Trophoblast cell (in vitro differentiated cells and primary cell): ENCODE measurements around the gene CLDN5.

Source experiments
- DNase-seq, 2 donors: peaks; one replicate each; pipeline ENCODE4 v3.0.0-alpha.2; 2016
- H2AFZ ChIP-seq: 2 replicates; pipeline ENCODE4 v1.6.1; 2013; ENCODE audit warnings: low read length, moderate library complexity, mild to moderate bottlenecking; ENCODE audit not compliant: insufficient read depth, poor library complexity
- H2AK5ac ChIP-seq: 2 replicates; pipeline ENCODE4 v1.6.1; 2013; ENCODE audit warnings: mild to moderate bottlenecking, low read length
- H2BK120ac ChIP-seq: 2 replicates; pipeline ENCODE4 v1.6.1; 2013; ENCODE audit warnings: low read length, mild to moderate bottlenecking, moderate library complexity; ENCODE audit not compliant: insufficient read depth, poor library complexity
- H2BK12ac ChIP-seq: 2 replicates; pipeline ENCODE4 v1.6.1; 2013; ENCODE audit warnings: mild to moderate bottlenecking, low read length, moderate library complexity
- H2BK5ac ChIP-seq: 2 replicates; pipeline ENCODE4 v1.6.1; 2013; ENCODE audit warnings: low read length, low read depth, moderate library complexity, mild to moderate bottlenecking; ENCODE audit not compliant: poor library complexity
- H3K14ac ChIP-seq: 2 replicates; pipeline ENCODE4 v1.6.1; 2013; ENCODE audit warnings: mild to moderate bottlenecking, low read length
- H3K18ac ChIP-seq: 2 replicates; pipeline ENCODE4 v1.6.1; 2013; ENCODE audit warnings: mild to moderate bottlenecking, low read length
- H3K23ac ChIP-seq: 2 replicates; pipeline ENCODE4 v1.6.1; 2013; ENCODE audit warnings: low read length
- H3K27ac ChIP-seq: 2 replicates; pipeline ENCODE4 v1.5.1; 2013; ENCODE audit warnings: low read depth, mild to moderate bottlenecking, inconsistent platforms, low read length, moderate library complexity
- H3K27me3 ChIP-seq: 2 replicates; pipeline ENCODE4 v1.6.1; 2013; ENCODE audit warnings: inconsistent platforms, mild to moderate bottlenecking, low read length, moderate library complexity; ENCODE audit not compliant: insufficient read depth
- H3K36me3 ChIP-seq, 2 experiments: 1 replicate in 1 of 2; 2 replicates in 1 of 2; pipeline ENCODE4 v1.6.1; 2013; ENCODE audit warnings: low read length in 2 of 2, mild to moderate bottlenecking in 2 of 2, moderate library complexity in 1 of 2; ENCODE audit not compliant: insufficient read depth in 2 of 2, control insufficient read depth in 1 of 2
- H3K4ac ChIP-seq: 2 replicates; pipeline ENCODE4 v1.6.1; 2013; ENCODE audit warnings: low read depth, mild to moderate bottlenecking, low read length, moderate library complexity
- H3K4me1 ChIP-seq, 2 experiments: 1 replicate in 1 of 2; 2 replicates in 1 of 2; pipeline ENCODE4 v1.6.1; 2013; ENCODE audit warnings: low read length in 2 of 2, mild to moderate bottlenecking in 2 of 2, moderate library complexity in 1 of 2; ENCODE audit not compliant: insufficient read depth in 2 of 2, control insufficient read depth in 1 of 2
- H3K4me2 ChIP-seq: 2 replicates; pipeline ENCODE4 v1.6.1; 2013; ENCODE audit warnings: inconsistent platforms, mild to moderate bottlenecking, low read length, moderate library complexity
- H3K4me3 ChIP-seq: 2 replicates; pipeline ENCODE4 v1.5.1; 2013; ENCODE audit warnings: mild to moderate bottlenecking, low read depth, low read length, inconsistent platforms
- H3K79me1 ChIP-seq: one replicate; pipeline ENCODE4 v1.6.1; 2013; ENCODE audit warnings: low read length
- H3K79me2 ChIP-seq: 2 replicates; pipeline ENCODE4 v1.6.1; 2013; ENCODE audit warnings: low read length, mild to moderate bottlenecking; ENCODE audit not compliant: control insufficient read depth, insufficient read depth, poor library complexity
- H3K9ac ChIP-seq: 2 replicates; pipeline ENCODE4 v1.6.1; 2013; ENCODE audit warnings: mild to moderate bottlenecking, low read length
- H3K9me3 ChIP-seq: 2 replicates; pipeline ENCODE4 v1.6.1; 2013; ENCODE audit warnings: low read depth, mild to moderate bottlenecking, control low read depth, inconsistent platforms, low read length; ENCODE audit not compliant: insufficient read depth
- H4K12ac ChIP-seq: 2 replicates; pipeline ENCODE4 v1.6.1; 2013; ENCODE audit warnings: low read depth, mild to moderate bottlenecking, low read length, moderate library complexity
- H4K8ac ChIP-seq: 2 replicates; pipeline ENCODE4 v1.6.1; 2013; ENCODE audit warnings: low read depth, mild to moderate bottlenecking, low read length, moderate library complexity
- H4K91ac ChIP-seq: one replicate; pipeline ENCODE4 v1.6.1; 2013; ENCODE audit warnings: low read depth, mild to moderate bottlenecking, low read length, moderate library complexity
- WGBS: extraction: QIAGEN DNeasy Blood & Tissue Kit; methylation state at CpG from one replicate; pipeline ENCODE4 v1.1.7; 2013; ENCODE audit warnings: missing lambda C conversion rate; ENCODE audit not compliant: insufficient read length, insufficient coverage; ENCODE audit errors: extremely low coverage; 5-methylcytosine and 5-hydroxymethylcytosine counted together

The CLDN5 gene

DNA sequence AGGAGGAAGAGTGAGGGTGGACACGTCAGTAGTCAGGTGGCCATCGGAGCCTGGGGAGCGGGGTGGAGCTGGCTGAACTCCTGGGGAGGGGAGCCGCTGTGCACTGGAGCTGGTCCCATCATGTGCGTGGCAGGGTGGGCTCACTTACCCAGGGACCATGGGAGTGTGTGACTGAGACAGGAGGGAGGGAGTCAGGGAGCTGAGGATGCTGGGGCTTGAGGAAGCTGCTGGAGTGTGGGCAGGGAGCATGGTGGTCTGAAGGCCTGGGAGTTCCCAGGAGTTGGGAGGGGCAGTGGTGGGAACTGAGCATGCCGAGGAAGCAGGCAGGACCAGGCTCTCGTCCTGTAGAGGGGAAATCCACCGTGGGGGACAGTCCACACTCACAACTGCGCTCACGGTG is 18.0 kb downstream of the CLDN5 start:
- Histone ChIP-seq H3K23ac (no peak overlapping the region), H2AK5ac (no peak overlapping the region), H3K14ac (no peak overlapping the region), H3K9me3 (no peaks in the 10 kb centered on the region), H3K4me3 (no peak overlapping the region), H3K4me2 (no peak overlapping the region), H3K27me3 (no peaks in the 10 kb centered on the region), H3K27ac (no peak overlapping the region), H4K12ac (no peak overlapping the region), H2BK12ac (no peak overlapping the region), H3K79me2 (no peaks in the 10 kb centered on the region), H3K18ac (no peak overlapping the region), H4K91ac (no peak overlapping the region), H3K4me1 (no peaks in the 10 kb centered on the region), H3K79me1 (no peaks in the 10 kb centered on the region), H3K36me3 (peaks cover 21 to 34% of the 10 kb centered on the region in 2 experiments), H3K9ac (no peak overlapping the region), H4K8ac (no peak overlapping the region), H2AFZ (no peak overlapping the region), H3K4ac (no peak overlapping the region), H2BK120ac (no peak overlapping the region), H2BK5ac (no peak overlapping the region)
- DNase-seq: no peak
- WGBS: no CpG with 5 or more reads among the region's 10 CpGs

DNA sequence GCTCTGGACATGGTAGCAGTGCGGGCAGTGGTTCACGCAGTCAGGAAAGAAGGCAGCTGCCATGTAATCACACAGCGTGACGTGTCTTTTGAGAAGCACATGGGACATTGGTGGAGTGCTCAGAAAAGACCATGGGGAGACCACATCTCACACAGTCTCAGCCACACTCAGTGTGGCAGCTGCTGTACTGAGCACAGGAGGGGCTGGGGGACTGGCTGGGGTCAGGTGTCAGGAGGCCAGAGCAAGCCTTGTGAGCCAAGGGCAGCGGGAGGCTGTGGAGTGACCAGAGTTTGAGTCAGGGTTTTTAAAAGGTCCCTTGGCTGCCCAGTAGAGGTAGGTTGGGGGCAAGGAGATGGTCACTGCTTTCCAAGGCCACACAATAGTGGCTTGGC is 18.5 kb downstream of the CLDN5 start:
- Histone ChIP-seq H2BK5ac (no peak overlapping the region), H3K4ac (no peak overlapping the region), H3K9me3 (no peaks in the 10 kb centered on the region), H3K4me3 (no peak overlapping the region), H3K79me2 (no peaks in the 10 kb centered on the region), H2AFZ (no peak overlapping the region), H4K91ac (no peak overlapping the region), H3K23ac (no peak overlapping the region), H2AK5ac (no peak overlapping the region), H3K79me1 (no peaks in the 10 kb centered on the region), H3K18ac (no peak overlapping the region), H3K14ac (no peak overlapping the region), H3K27me3 (no peaks in the 10 kb centered on the region), H2BK120ac (no peak overlapping the region), H4K8ac (no peak overlapping the region), H3K27ac (no peak overlapping the region), H3K36me3 (peaks cover 21 to 34% of the 10 kb centered on the region in 2 experiments), H2BK12ac (no peak overlapping the region), H3K9ac (no peak overlapping the region), H3K4me1 (no peaks in the 10 kb centered on the region), H4K12ac (no peak overlapping the region), H3K4me2 (no peak overlapping the region)
- no peak for DNase-seq
- no CpG with 5 or more reads among the region's 5 CpGs for WGBS

DNA sequence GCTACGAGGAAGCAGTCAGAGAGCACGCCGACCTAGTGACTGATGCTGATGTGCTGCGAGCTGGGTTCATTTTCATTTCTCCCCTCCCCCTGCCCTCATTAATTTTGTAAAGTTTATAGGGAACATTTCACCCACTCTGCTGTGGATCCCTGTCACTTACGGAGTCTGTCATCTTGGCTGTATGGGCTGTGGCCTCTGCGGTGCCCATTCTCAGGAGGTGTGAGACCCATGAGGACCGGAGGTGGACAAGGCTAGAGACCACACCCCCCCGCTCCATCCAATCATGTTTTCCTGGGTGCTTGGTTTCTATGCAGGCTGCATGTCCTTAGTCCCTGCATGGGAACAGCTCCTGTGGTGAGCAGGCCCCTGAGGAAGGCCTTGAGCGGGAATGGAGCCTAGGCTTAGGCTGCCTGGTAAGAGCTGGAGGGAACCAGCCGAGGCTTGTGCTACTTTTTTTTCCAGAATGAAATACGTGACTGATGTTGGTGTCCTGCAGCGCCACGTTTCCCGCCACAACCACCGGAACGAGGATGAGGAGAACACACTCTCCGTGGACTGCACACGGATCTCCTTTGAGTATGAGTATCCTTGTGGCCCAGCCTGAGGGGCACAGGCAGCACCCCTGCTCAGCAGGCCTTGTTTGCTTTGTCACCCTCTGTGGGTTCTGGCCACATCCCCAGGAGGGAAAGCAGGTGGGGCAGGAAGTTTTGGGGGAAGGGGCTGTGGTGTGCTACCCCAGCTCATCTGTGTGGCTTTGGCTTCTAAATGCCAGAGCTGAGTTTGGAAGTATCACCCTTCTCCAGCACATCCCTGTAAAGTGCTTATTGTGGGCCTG is 19.1 kb downstream of the CLDN5 start:
- Histone ChIP-seq H3K79me1 (no peaks in the 10 kb centered on the region), H3K9me3 (no peaks in the 10 kb centered on the region), H3K23ac (no peak overlapping the region), H3K36me3 (peaks cover 21 to 33% of the 10 kb centered on the region in 2 experiments), H2AFZ (no peak overlapping the region), H3K4ac (no peak overlapping the region), H4K12ac (no peak overlapping the region), H3K4me1 (no peaks in the 10 kb centered on the region), H2AK5ac (no peak overlapping the region), H3K27ac (no peak overlapping the region), H3K79me2 (no peaks in the 10 kb centered on the region), H3K14ac (no peak overlapping the region), H4K8ac (no peak overlapping the region), H2BK120ac (no peak overlapping the region), H3K9ac (no peak overlapping the region), H3K18ac (no peak overlapping the region), H2BK5ac (no peak overlapping the region), H2BK12ac (no peak overlapping the region), H3K27me3 (no peaks in the 10 kb centered on the region), H3K4me3 (no peak overlapping the region), H3K4me2 (no peak overlapping the region), H4K91ac (no peak overlapping the region)
- no CpG with 5 or more reads among the region's 18 CpGs for WGBS
- no peak for DNase-seq

DNA sequence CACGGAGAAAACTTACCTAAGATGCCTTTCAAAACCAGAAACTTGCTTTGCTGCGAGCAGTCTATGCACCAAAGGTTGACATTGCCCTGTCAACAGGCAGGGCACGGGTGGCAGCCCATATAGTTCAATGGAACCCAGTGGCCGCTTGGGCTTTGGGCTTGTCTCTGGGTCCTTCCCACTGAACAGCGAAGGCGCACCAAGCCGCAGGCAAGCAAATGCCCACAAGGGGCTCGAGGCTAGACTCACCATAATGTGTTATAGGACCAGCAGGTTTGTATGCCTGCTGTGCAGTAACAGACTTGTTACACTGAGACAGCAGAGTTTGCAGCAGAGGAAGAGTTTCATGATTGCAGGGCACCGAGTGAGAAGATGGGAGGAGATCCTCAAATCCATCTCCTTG is 20.3 kb downstream of the CLDN5 start:
- Histone ChIP-seq H3K4me2 (no peak overlapping the region), H3K4me3 (no peak overlapping the region), H3K4me1 (no peaks in the 10 kb centered on the region), H2AFZ (no peak overlapping the region), H3K4ac (no peak overlapping the region), H3K9ac (no peak overlapping the region), H3K14ac (no peak overlapping the region), H3K27me3 (no peaks in the 10 kb centered on the region), H4K8ac (no peak overlapping the region), H3K79me1 (no peaks in the 10 kb centered on the region), H3K18ac (no peak overlapping the region), H2BK5ac (no peak overlapping the region), H3K23ac (no peak overlapping the region), H3K9me3 (no peaks in the 10 kb centered on the region), H4K91ac (no peak overlapping the region), H3K79me2 (no peaks in the 10 kb centered on the region), H2BK120ac (no peak overlapping the region), H2BK12ac (no peak overlapping the region), H3K27ac (no peak overlapping the region), H2AK5ac (no peak overlapping the region), H4K12ac (no peak overlapping the region), H3K36me3 (peaks cover 28 to 36% of the 10 kb centered on the region in 2 experiments)
- WGBS: no CpG with 5 or more reads among the region's 9 CpGs
- DNase-seq: no peak
